ENCODE results near the gene RAB6C.
"Not testable (repeated sequence)": the region's sequence is repeated elsewhere in the genome, so short reads cannot be mapped to it uniquely, and the experiment has no call there.

Gene RAB6C

DNA sequence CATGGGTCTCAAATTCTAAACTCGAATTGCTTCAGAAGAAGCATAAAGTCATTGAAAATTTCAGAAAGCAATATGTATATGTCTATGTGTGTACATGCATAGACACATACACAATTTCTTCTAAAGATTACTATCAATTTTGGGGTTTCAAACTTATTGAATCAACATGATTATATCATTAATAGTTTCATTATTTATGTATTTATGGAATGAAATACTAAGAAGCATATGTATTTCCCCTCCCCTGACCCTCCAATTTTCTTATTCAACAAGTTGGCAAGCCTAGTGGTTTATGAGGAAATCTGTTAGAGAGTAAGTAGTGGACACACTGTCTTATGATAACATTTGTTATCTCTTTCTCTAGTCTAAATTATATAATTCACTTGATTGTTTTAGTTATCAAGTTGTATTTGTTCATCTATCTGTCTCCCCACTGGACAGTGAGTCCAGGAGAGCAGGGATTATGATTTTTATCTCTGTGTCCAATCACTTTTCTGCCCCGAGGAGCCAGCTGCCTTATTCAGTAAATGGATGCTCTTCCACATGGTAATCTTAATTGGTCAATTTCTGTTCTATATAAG is 17.3 kb downstream of the RAB6C start:
- not testable (repeated sequence) for DNase-seq (ENCODE audit: low read depth)

DNA sequence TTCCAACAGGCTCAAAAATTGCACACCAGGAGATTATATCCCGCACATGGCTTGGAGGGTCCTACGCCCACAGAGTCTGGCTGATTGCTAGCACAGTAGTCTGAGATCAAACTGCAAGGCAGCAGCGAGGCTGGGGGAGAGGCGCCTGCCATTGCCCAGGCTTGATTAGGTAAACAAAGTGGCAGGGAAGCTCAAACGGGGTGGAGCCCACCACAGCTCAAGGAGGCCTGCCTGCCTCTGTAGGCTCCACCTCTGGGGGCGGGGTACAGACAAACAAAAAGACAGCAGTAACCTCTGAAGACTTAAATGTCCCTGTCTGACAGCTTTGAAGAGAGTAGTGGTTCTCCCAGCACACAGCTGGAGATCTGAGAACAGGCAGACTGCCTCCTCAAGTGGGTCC is 19.3 kb downstream of the RAB6C start:
- not testable (repeated sequence) for DNase-seq (ENCODE audit: low read depth)

DNA sequence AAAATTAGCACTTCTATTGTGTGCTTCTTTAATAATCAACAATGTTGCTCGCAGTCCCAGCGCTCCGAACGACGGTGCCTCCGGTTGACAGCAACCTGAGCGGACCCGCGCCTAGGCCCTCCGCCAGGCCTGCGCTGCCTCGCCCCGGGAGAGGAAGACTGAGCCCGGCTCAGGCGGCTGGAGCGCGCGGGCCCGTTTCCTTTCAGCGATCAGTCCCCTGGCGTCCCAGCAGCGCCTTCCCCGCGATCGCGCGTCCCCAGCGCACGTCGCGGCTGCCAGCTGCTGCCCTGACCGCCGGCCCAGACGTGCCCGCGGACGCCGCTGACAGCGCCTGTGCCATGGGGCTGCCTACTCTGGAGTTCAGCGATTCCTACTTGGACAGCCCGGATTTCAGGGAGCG is 26.4 kb downstream of the RAB6C start:
- DNase-seq (ENCODE audit: low read depth) = not testable (repeated sequence)

DNA sequence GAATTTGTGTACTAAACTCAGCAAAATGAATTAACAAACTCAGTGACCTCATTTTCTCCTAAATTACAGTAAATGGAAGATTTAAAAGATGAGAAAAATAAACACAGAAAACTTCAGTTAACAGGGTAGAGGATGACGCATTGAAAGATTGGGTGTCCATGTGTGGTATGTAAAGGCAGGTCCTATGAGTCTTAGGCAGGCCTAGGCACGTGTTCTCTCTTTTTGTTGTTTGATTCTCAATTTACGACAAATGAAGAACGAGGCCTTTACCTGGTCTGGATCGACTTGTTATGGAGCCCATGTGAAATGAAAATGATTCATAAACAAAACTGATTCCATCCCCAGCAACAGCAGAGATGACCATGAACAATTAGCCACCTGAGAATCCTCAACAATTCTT is 37.2 kb downstream of the RAB6C start:
- DNase-seq (ENCODE audit: low read depth) = not testable (repeated sequence)

DNA sequence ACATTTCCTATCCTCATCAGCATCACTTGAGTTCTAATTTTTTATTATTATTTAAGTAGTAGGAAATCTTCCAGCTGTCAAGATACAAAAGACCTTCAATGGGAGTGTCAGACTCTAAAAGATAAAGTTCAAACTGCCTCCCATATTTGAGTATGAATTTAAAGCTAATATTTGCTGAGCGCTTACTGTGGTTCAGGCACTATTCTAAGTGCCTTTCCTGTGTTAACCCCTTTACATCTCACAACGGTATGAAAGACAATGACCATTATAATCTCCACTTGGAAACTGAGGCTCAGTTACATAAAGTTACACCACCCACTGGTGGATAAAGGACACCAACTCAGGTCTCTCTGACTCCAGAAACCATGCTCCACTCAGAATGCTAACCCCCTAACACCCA is 39.9 kb downstream of the RAB6C start:
- DNase-seq (ENCODE audit: low read depth) = no peak

DNA sequence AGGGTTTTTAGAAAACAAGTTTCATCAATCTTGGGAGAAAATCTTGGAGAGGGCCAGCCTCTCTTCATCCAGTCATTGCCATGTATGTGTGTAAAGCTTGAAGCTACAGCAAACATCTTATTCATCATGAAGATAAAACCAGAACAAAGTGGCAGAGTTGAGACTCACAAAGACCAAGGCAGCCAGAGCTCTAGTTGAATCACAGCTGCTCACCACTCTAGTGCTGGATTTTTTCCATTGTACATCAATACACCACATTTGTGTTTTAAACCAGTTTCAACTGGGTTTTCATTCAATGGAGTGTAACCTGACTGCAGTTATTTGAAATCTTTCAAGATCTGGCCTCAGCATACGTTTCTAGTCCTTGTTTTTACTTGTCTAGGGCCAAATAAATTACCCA is 40.6 kb downstream of the RAB6C start:
- DNase-seq (ENCODE audit: low read depth) = not testable (repeated sequence)

DNA sequence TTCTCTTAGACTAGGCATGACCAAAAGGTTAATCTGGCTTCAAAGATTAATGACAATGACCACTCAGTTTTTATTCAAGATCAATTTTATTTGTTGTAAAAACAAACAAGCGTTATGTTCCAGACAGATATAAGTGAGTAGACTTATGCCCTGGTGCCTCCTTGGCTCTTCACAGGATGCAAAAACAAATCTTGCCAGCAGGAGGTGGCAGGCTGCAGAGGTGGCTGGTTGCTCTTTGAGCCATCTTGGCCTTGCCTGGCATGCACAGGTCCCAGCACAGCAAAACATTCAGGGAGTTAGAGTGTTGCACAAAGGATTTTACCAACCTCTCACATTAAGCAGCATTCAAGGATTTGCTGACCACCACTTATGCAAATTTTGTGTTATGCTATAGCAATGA is 46.5 kb downstream of the RAB6C start:
- DNase-seq (ENCODE audit: low read depth) = not testable (repeated sequence)

Measured in GM04504 (cell line).